Neural cell (in vitro differentiated cells): ENCODE measurements around the gene POU5F2. TPM values are rescaled to one million over a fixed set of nuclear protein-coding genes. Genes with fewer than 3 reads are reported as not detected.

Experiments
- H2AFZ ChIP-seq: fragments of 200-600, 300-800 bp; sonication (generic), shearing (Covaris generic); 2 replicates; pipeline ENCODE4 v1.6.0; 2014; ENCODE audit warnings: low read depth, mild to moderate bottlenecking, antibody characterized with exemption, low read length, moderate library complexity
- H3F3A ChIP-seq: fragments of 200-600 bp; shearing (Covaris generic); 2 replicates; pipeline ENCODE4 v1.6.1; 2016; ENCODE audit warnings: mild to moderate bottlenecking, moderate library complexity, mixed read lengths, antibody characterized with exemption, low read length; ENCODE audit not compliant: insufficient read depth, poor library complexity, severe bottlenecking
- H3K27ac ChIP-seq: fragments of 200-600, 300-800 bp; sonication (generic), shearing (Covaris generic); 2 replicates; pipeline ENCODE4 v1.5.1; 2014; ENCODE audit warnings: mild to moderate bottlenecking, low read length, moderate library complexity
- H3K27me3 ChIP-seq: fragments of 300-800, 200-600 bp; sonication (generic), shearing (Covaris generic); 2 replicates; pipeline ENCODE4 v1.6.0; 2014; ENCODE audit warnings: mild to moderate bottlenecking, low read depth, low read length, moderate library complexity; ENCODE audit not compliant: insufficient read depth
- H3K36me3 ChIP-seq: fragments of 300-800, 200-600 bp; sonication (generic), shearing (Covaris generic); 2 replicates; pipeline ENCODE4 v1.5.1; 2014; ENCODE audit warnings: mild to moderate bottlenecking, antibody characterized with exemption, low read length, moderate library complexity; ENCODE audit not compliant: insufficient read depth
- H3K4me2 ChIP-seq: fragments of 300-800, 200-600 bp; sonication (generic), shearing (Covaris generic); 2 replicates; pipeline ENCODE4 v1.6.0; 2014; ENCODE audit warnings: mild to moderate bottlenecking, low read length
- H3K4me3 ChIP-seq: fragments of 300-800, 200-600 bp; sonication (generic), shearing (Covaris generic); 2 replicates; pipeline ENCODE4 v1.5.1; 2014; ENCODE audit warnings: mild to moderate bottlenecking, low read length, moderate library complexity
- H3K79me2 ChIP-seq: fragments of 200-600 bp; shearing (Covaris generic); replicated peaks from 2 replicates; pipeline ENCODE4 v1.6.0; 2014; ENCODE audit warnings: mild to moderate bottlenecking, low read length, moderate library complexity; ENCODE audit not compliant: insufficient read depth
- H3K9ac ChIP-seq: fragments of 300-800, 200-600 bp; sonication (generic), shearing (Covaris generic); 2 replicates; pipeline ENCODE4 v1.6.1; 2016; ENCODE audit warnings: mild to moderate bottlenecking, low read length, mixed read lengths
- H3K9me2 ChIP-seq: fragments of 200-600 bp; shearing (Covaris generic); 2 replicates; pipeline ENCODE4 v1.6.1; 2016; ENCODE audit warnings: mild to moderate bottlenecking, low read length, mixed read lengths; ENCODE audit not compliant: insufficient read depth
- H3K9me3 ChIP-seq: fragments of 200-600, 300-800 bp; sonication (generic), shearing (Covaris generic); 2 replicates; pipeline ENCODE4 v1.6.1; 2016; ENCODE audit warnings: mild to moderate bottlenecking, mixed run types, low read length, moderate library complexity, mixed read lengths
- H4K20me1 ChIP-seq: fragments of 200-600 bp; shearing (Covaris generic); 2 replicates; pipeline ENCODE4 v1.6.1; 2016; ENCODE audit warnings: mild to moderate bottlenecking, mixed run types; ENCODE audit not compliant: insufficient read depth
- CTCF ChIP-seq: fragments of 450-650 bp; IDR thresholded peaks from 2 replicates; pipeline ENCODE4 v1.5.1; 2014; ENCODE audit warnings: antibody characterized with exemption, mild to moderate bottlenecking, moderate library complexity; ENCODE audit not compliant: poor library complexity, severe bottlenecking
- EP300 ChIP-seq: fragments of 450-650 bp; conservative IDR thresholded peaks from 2 replicates; pipeline ENCODE4 v1.6.1; 2014; ENCODE audit warnings: antibody characterized with exemption, mild to moderate bottlenecking, moderate library complexity; ENCODE audit not compliant: poor library complexity, severe bottlenecking
- EZH2 ChIP-seq: fragments of 200-600, 300-800 bp; shearing (Covaris generic), sonication (generic); IDR thresholded peaks from 2 replicates; pipeline ENCODE4 v1.6.1; 2014; ENCODE audit warnings: antibody characterized with exemption, low read length, borderline replicate concordance, mild to moderate bottlenecking; ENCODE audit not compliant: insufficient read depth, poor library complexity, severe bottlenecking
- MXI1 ChIP-seq: fragments of 450-650 bp; conservative IDR thresholded peaks from 2 replicates; pipeline ENCODE4 v1.6.1; 2014; ENCODE audit warnings: antibody characterized with exemption, mild to moderate bottlenecking; ENCODE audit not compliant: poor library complexity, severe bottlenecking
- POLR2AphosphoS5 ChIP-seq: IDR thresholded peaks from 2 replicates; pipeline ENCODE4 v1.6.1; 2012
- RAD21 ChIP-seq: fragments of 450-650 bp; conservative IDR thresholded peaks from 2 replicates; pipeline ENCODE4 v1.6.1; 2014; ENCODE audit warnings: antibody characterized with exemption, mild to moderate bottlenecking, moderate library complexity
- REST ChIP-seq: IDR thresholded peaks from 2 replicates; pipeline ENCODE4 v1.6.1; 2012; ENCODE audit warnings: borderline replicate concordance
- SMC3 ChIP-seq: fragments of 450-650 bp; conservative IDR thresholded peaks from 2 replicates; pipeline ENCODE4 v1.6.1; 2014; ENCODE audit warnings: antibody characterized with exemption, mild to moderate bottlenecking, moderate library complexity; ENCODE audit not compliant: poor library complexity
- TAF1 ChIP-seq: IDR thresholded peaks from 2 replicates; pipeline ENCODE4 v1.6.1; 2012; ENCODE audit warnings: low read depth
- polyA plus RNA-seq: library from polyadenylated mRNA; depleted of rRNA; stranded (reverse); fragments of >200 nt; gene quantifications from 2 replicates; pipeline ENCODE4 v1.2.3, GENCODE V29; 2014

Gene POU5F2
- polyA plus RNA-seq, 1 donor from 2014 or later: 0.07 TPM

GRCh38 chr5:93723681-93724080 lies 17.7 kb downstream of the POU5F2 start:
- Histone ChIP-seq H3K36me3 (no peaks in the 10 kb centered on the region), H3K9me3 (no peaks in the 10 kb centered on the region), H3F3A (no peaks in the 10 kb centered on the region), H3K27me3 (no peaks in the 10 kb centered on the region), H3K9ac (no peak overlapping the region), H3K79me2 (no peaks in the 10 kb centered on the region), H4K20me1 (no peaks in the 10 kb centered on the region), H3K4me3 (no peak overlapping the region), H3K27ac (no peak overlapping the region), H3K4me2 (no peak overlapping the region), H3K9me2 (no peaks in the 10 kb centered on the region), H2AFZ (no peak overlapping the region)
- TF ChIP-seq EZH2: no peak
- no peak for TF ChIP-seq TAF1
- no peak for TF ChIP-seq EP300
- no peak for TF ChIP-seq RAD21
- no peak for TF ChIP-seq REST
- no peak for TF ChIP-seq POLR2AphosphoS5
- no peak for TF ChIP-seq CTCF
- no peak for TF ChIP-seq MXI1
- TF ChIP-seq SMC3: no peak

- H3K9ac ChIP-seq: no peak overlapping the region
- H3K27me3 ChIP-seq: no peaks in the 10 kb centered on the region
- no peak overlapping the region for H3K27ac ChIP-seq
- no peaks in the 10 kb centered on the region for H3K9me2 ChIP-seq
- no peaks in the 10 kb centered on the region for H3K36me3 ChIP-seq
- no peak overlapping the region for H3K4me2 ChIP-seq
- no peaks in the 10 kb centered on the region for H4K20me1 ChIP-seq
- H3K9me3 ChIP-seq: no peaks in the 10 kb centered on the region
- no peaks in the 10 kb centered on the region for H3F3A ChIP-seq
- TF ChIP-seq MXI1 (no peak), SMC3 (no peak)
- no peak overlapping the region for H3K4me3 ChIP-seq
- no peak overlapping the region for H2AFZ ChIP-seq
- no peaks in the 10 kb centered on the region for H3K79me2 ChIP-seq
Measured at GRCh38 chr5:93723005-93723404, 18.4 kb downstream of the POU5F2 start.

GRCh38 chr5:93722588-93722987 lies 18.8 kb downstream of the POU5F2 start:
- Histone ChIP-seq H3K9ac (no peak overlapping the region), H3K27me3 (no peaks in the 10 kb centered on the region), H3K79me2 (no peaks in the 10 kb centered on the region), H3K36me3 (no peaks in the 10 kb centered on the region), H3K9me2 (no peaks in the 10 kb centered on the region), H3F3A (no peaks in the 10 kb centered on the region), H2AFZ (no peak overlapping the region), H4K20me1 (no peaks in the 10 kb centered on the region), H3K4me3 (no peak overlapping the region), H3K27ac (no peak overlapping the region), H3K4me2 (no peak overlapping the region), H3K9me3 (no peaks in the 10 kb centered on the region)
- TF ChIP-seq RAD21: no peak
- no peak for TF ChIP-seq EP300
- no peak for TF ChIP-seq POLR2AphosphoS5
- TF ChIP-seq SMC3: no peak
- no peak for TF ChIP-seq TAF1
- TF ChIP-seq REST: no peak
- TF ChIP-seq EZH2: no peak
